Transverse colon (tissue), 4 donors: Measurements from ENCODE around the gene PTS. TPM values are rescaled to one million over a fixed set of nuclear protein-coding genes. Genes with fewer than 3 reads are reported as not detected.

Experiments used
- DNase-seq: peaks from one replicate; pipeline ENCODE4 v3.0.0-alpha.2; 2019
- H3K27ac ChIP-seq, 4 donors: fragments of 200-600 bp; sonication (generic); 2 replicates each; pipeline ENCODE4 v1.5.1; 2016 to 2018; ENCODE audit warnings: inconsistent platforms in 4 of 4
- H3K27me3 ChIP-seq: fragments of 200-600 bp; sonication (generic); 2 replicates; pipeline ENCODE4 v1.5.1; 2017; ENCODE audit warnings: inconsistent platforms
- H3K36me3 ChIP-seq, 4 donors: fragments of 200-600 bp; sonication (generic); 2 replicates each; pipeline ENCODE4 v1.5.1; 2017 to 2019; ENCODE audit warnings: inconsistent platforms in 4 of 4
- H3K4me1 ChIP-seq, 4 donors: fragments of 200-600 bp; sonication (generic); 2 replicates each; pipeline ENCODE4 v1.5.1; 2017 to 2020; ENCODE audit warnings: inconsistent platforms in 4 of 4
- H3K4me3 ChIP-seq, 4 donors: fragments of 200-600 bp; sonication (generic); 1 replicate in 1 of 4; 2 replicates in 3 of 4; pipeline versions ENCODE4 v1.5.1 to v1.6.1; 2017 to 2019; ENCODE audit warnings: inconsistent platforms in 4 of 4
- H3K9me3 ChIP-seq, 2 donors: fragments of 200-600 bp; sonication (generic); 2 replicates each; pipeline ENCODE4 v1.5.1; 2017 to 2019; ENCODE audit warnings: inconsistent platforms in 2 of 2
- EP300 ChIP-seq: sonication (generic); formaldehyde crosslinking; IDR thresholded peaks from one replicate; pipeline ENCODE4 v1.6.1; 2017; ENCODE audit warnings: antibody characterized with exemption, low read depth
- POLR2A ChIP-seq: fragments of 450-650 bp; IDR thresholded peaks from one replicate; pipeline ENCODE4 v1.6.1; 2016; ENCODE audit warnings: antibody characterized with exemption, mild to moderate bottlenecking, moderate library complexity
- POLR2AphosphoS5 ChIP-seq, 3 donors: sonication (generic); formaldehyde crosslinking; IDR thresholded peaks; one replicate each; pipeline ENCODE4 v1.6.1; 2016; ENCODE audit warnings: antibody characterized with exemption in 3 of 3
- WGBS, 2 donors: methylation state at CpG; one replicate each; pipeline ENCODE4 v1.1.5; 2018; ENCODE audit warnings: low coverage in 1 of 2; 5-methylcytosine and 5-hydroxymethylcytosine counted together
- in situ Hi-C, 4 donors: fragments of 200-750 bp; cut with MboI; loops; one replicate each; pipeline versions ENCODE4 v1.15.0 to v1.15.1; 2017; ENCODE audit warnings: low sequenced_read_pairs in 3 of 4, low pct_ligation_motif_present in 1 of 4, low pct_unique_long_range_greater_than_20kb in 1 of 4
- intact Hi-C: fragments of 100-400 bp; cut with DNase I; formaldehyde crosslinking; loops from one replicate; pipeline ENCODE4 v1.15.1; 2023; ENCODE audit warnings: low total_unique reads
- total RNA-seq, 4 donors: library from RNA; depleted of rRNA; stranded (reverse); fragments of >200 nt; gene quantifications; one replicate each; pipeline ENCODE4 v1.1.0, GENCODE V29; 2016
- TF ChIP-seq, protein P1 (sequence below), 5 experiments: fragments of 200-600 bp in 3 of 5; fragments of 450-650 bp in 2 of 5; sonication (generic) in 3 of 5; IDR thresholded peaks; 1 replicate in 2 of 5; 2 replicates in 3 of 5; pipeline ENCODE4 v1.5.1; 2016 to 2017; ENCODE audit warnings: antibody characterized with exemption in 5 of 5, inconsistent platforms in 3 of 5, mild to moderate bottlenecking in 2 of 5, moderate library complexity in 1 of 5

PTS gene
- total RNA-seq, 4 donors from 2014 or later = 9.7 to 29.1 (median 18.7) TPM

DNA sequence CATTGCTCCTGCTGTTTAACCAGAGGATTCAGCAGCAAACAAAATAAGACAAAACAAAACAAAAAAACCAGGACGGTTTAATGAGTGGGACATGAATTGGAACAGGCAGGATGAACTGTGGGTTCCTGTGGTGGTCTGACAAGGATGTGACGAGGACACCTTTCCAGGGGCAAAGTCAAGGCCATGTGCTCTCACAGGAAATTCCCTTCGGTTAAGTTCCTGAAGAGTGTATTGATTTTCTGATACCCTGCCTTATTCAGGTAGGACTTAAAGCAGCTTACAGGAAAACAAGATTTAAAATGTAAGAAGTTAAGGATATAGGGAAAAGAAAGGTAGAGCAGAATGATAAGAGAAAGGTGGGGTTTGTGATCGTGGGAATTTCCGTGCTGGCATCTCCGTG lies 42.9 kb downstream of the PTS start:
- WGBS, 2 donors = 64 to 88% methylated on average over 6 of the region's 6 CpGs
- Histone ChIP-seq H3K36me3 (no peaks in the 10 kb centered on the region), H3K4me1 (peaks cover 0 to 3% (median 3%) of the 10 kb centered on the region in 4 donors), H3K9me3 (no peaks in the 10 kb centered on the region), H3K27ac (no peak overlapping the region), H3K27me3 (no peaks in the 10 kb centered on the region), H3K4me3 (no peak overlapping the region)
- intact Hi-C loops = no loop called here
- TF ChIP-seq POLR2AphosphoS5 (IDR thresholded peaks at IDR 0.05) (no peak), EP300 (no peak), POLR2A (no peak)
- TF ChIP-seq, protein P1, sequence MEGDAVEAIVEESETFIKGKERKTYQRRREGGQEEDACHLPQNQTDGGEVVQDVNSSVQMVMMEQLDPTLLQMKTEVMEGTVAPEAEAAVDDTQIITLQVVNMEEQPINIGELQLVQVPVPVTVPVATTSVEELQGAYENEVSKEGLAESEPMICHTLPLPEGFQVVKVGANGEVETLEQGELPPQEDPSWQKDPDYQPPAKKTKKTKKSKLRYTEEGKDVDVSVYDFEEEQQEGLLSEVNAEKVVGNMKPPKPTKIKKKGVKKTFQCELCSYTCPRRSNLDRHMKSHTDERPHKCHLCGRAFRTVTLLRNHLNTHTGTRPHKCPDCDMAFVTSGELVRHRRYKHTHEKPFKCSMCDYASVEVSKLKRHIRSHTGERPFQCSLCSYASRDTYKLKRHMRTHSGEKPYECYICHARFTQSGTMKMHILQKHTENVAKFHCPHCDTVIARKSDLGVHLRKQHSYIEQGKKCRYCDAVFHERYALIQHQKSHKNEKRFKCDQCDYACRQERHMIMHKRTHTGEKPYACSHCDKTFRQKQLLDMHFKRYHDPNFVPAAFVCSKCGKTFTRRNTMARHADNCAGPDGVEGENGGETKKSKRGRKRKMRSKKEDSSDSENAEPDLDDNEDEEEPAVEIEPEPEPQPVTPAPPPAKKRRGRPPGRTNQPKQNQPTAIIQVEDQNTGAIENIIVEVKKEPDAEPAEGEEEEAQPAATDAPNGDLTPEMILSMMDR (IDR thresholded peaks at IDR 0.05) = no peak
- no peak for DNase-seq
- in situ Hi-C loops = no loop called here

DNA sequence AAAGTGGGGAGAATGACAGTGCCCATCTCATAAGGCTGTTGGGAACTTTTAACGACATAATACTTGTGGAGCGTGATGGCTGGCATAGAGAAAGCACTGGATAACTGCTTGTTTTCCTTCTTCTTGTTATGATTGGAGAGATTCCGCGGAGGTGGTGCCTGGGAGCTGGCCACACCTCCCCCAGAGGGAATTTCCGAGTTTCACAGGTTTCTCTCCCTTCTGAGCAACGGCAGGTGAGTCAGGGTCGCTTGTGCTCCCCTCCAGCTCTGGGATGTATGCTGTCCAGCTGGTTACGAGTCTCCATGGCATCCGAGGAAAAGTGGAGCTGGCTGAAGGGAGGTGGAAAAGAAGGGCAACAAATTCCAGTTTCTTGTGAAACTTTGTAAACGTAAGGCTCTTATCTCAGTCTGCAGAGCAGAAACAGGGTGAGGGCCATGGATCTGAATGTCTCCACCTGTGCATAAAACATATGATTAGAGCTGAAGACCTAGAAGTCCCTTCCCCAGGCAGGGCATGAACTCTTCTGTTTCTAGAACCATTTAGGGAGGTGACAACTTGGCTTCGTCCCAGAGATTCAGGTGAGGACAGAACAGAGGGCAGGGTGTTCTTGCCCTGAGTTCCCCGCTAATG lies 44.4 kb downstream of the PTS start:
- H3K27ac ChIP-seq = no peak overlapping the region
- 58 to 69% methylated on average over 5 to 12 of the region's 12 CpGs for WGBS, 2 donors
- H3K9me3 ChIP-seq = no peaks in the 10 kb centered on the region
- in situ Hi-C loops (loop anchor here in 1 of 4 donors (5.0 kb wide), 1 partner anchor 48 kb away; no protein-coding TSS in a partner anchor), intact Hi-C loops (no loop called here)
- DNase-seq = no peak
- H3K4me1 ChIP-seq = peaks cover 0 to 3% (median 2%) of the 10 kb centered on the region in 4 donors
- no peak for TF ChIP-seq EP300
- no peak for TF ChIP-seq POLR2A
- TF ChIP-seq, protein P1 (IDR thresholded peaks at IDR 0.05) = no peak
- TF ChIP-seq POLR2AphosphoS5 (IDR thresholded peaks at IDR 0.05) = no peak
- H3K27me3 ChIP-seq = no peaks in the 10 kb centered on the region
- peak overlapping the region in 1 of 4 donors; percentile 12 for H3K4me3 ChIP-seq
- H3K36me3 ChIP-seq = no peaks in the 10 kb centered on the region

DNA sequence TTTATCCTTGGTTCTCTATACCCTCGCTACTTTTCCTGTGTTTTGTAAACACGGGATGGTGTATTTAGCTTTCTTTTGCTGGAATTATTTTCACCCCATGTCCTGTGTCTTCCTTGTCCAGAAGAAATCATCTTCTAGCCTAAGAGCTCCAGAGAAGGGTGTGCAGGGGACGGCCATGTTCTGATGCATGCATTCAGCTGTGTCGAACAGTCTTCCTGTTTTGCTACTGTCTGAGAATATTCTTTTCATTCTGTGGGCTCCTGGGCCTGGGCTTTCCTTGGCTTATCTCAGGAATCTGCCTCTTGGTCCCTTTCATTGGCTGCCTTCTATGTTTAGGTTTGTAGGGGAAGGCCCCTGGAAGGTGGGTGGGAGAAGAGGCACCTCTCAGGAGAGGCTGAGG lies 45.0 kb downstream of the PTS start:
- peak overlapping the region in 1 of 4 donors; percentile 12 for H3K4me3 ChIP-seq
- 84% methylated on average over 4 of the region's 4 CpGs; no CpG with 5 or more reads in 1 of the 2 donors for WGBS, 2 donors
- intact Hi-C loops (no loop called here), in situ Hi-C loops (loop anchor here in 1 of 4 donors (5.0 kb wide), 1 partner anchor 49 kb away; no protein-coding TSS in a partner anchor)
- DNase-seq = no peak
- H3K27ac ChIP-seq = no peak overlapping the region
- no peak for TF ChIP-seq EP300
- H3K27me3 ChIP-seq = no peaks in the 10 kb centered on the region
- no peaks in the 10 kb centered on the region for H3K9me3 ChIP-seq
- no peaks in the 10 kb centered on the region for H3K36me3 ChIP-seq
- H3K4me1 ChIP-seq = peaks cover 0 to 3% (median 1%) of the 10 kb centered on the region in 4 donors

DNA sequence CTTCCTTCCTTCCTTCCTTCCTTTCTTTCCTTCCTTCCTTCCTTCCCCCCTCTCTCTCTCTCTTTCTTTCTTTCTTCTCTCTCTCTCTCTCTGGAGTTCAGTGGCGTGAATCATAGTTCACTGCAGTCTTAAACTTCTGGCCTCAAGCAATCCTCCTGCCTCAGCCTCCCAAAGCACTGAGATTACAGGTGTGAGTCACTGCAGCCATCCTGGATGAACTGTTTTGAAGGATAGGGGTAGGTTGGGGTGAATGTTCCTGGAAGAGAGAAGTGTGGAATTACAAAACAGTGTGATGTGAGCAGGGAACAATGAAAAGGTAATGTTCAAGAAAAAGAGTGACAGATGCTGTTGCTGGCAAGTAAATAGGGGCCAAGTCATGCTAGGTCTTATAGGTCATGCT lies 46.8 kb downstream of the PTS start:
- Histone ChIP-seq H3K36me3 (no peaks in the 10 kb centered on the region), H3K4me3 (no peak overlapping the region), H3K4me1 (no peaks in the 10 kb centered on the region), H3K27me3 (no peaks in the 10 kb centered on the region), H3K27ac (no peak overlapping the region), H3K9me3 (no peaks in the 10 kb centered on the region)
- TF ChIP-seq POLR2A (no peak), EP300 (no peak), POLR2AphosphoS5 (IDR thresholded peaks at IDR 0.05) (no peak)
- TF ChIP-seq, protein P1 (IDR thresholded peaks at IDR 0.05) = no peak
- 91% methylated on average over 1 of the region's 1 CpG; no CpG with 5 or more reads in 1 of the 2 donors for WGBS, 2 donors
- intact Hi-C loops = no loop called here
- in situ Hi-C loops = loop anchor here in 1 of 4 donors (5.0 kb wide), 1 partner anchor 51 kb away; no protein-coding TSS in a partner anchor
- no peak for DNase-seq
